ENCODE data around the gene SOX15. TPM values are rescaled to one million over a fixed set of nuclear protein-coding genes. Genes with fewer than 3 reads are reported as not detected.
A peak's percentile ranks its signal among the peaks of the same experiment; 100 is the strongest.

Gene SOX15
- total and polyA plus RNA-seq, 2 of the 13 experiments (the other 11 are each of a cell fraction or from before 2014, with no cell fraction given), result 0.07 to 0.18 TPM

DNA sequence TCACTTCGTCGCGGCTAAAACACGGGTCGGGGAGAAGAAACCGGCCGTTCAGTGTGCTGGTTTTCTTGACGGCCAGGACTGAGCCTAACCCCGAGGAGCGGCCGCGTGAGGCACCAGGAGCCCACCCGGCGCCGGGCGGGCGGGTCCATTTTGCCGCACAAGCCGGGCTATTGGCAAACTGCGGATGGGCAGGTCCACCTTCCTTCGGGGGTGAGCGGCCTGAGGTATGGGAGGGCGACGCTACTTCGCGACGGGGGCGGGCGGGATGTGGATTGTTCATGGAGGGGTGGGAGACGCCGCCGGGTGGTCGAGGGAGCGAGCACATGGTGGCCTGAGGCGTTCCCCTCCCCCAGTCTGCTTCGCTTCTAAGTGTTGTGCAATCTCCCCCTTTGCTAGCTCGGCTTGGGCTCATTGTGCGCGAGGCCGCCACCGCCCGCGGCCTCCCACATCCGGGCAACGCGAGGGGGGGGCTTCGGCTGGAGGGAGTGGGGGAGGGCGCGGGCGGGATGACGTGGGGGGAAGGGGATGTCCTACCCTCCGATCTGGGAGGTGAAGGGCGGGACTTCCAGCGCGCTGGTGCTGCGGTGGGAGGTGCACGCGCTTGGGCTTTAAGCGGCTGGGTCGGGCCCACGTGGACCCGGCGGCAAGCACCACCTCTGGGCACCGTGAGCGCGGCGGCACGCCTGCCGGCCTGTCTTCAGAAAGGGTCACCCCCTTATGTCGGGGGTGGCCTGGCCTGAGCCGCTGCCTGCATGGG is 16.4 kb downstream of the SOX15 start:
- FAIRE-seq (peak; percentile 21), ATAC-seq (peak; percentile 48), DNase-seq (ENCODE audit: low spot score) (peak; percentile 86)
- intact Hi-C loops (cut with micrococcal nuclease; ENCODE audit: unreplicated experiment), result loop anchor here (5.0 kb wide), 1 partner anchor 114 kb away; the partner anchor contains the start of genes TP53 and WRAP53
- H4K20me1 ChIP-seq (ENCODE audit: insufficient read depth, low read length), result peaks cover 51% of the 10 kb centered on the region
- ChIA-PET POLR2A (interaction anchor here (0.7 to 3.3 kb wide), 14 partner anchors 11 to 263 kb away, joined by 3 to 51 read pairs (median 7); partner anchors contain the start of genes ATP1B2, FXR2, MPDU1 and POLR2A), CTCF (ENCODE audit: low intra/inter-chr PET ratio, low total read pairs) (no interaction called here)
- BruUV-seq (replicated peaks), result no TSS peak
- H3K27ac ChIP-seq (ENCODE audit: extremely low read length, insufficient read depth, low read length), result peak overlapping the region; percentile 93
- no peak overlapping the region for H2AFZ ChIP-seq (ENCODE audit: low read length)
- peak overlapping the region; percentile 84 for H3K4me2 ChIP-seq (ENCODE audit: low read depth, low read length)
- peaks cover 44% of the 10 kb centered on the region for H3K79me2 ChIP-seq (ENCODE audit: insufficient read depth, low read length)
- in situ Hi-C loops (cut with HindIII; ENCODE audit: extremely low pct_ligation_motif_present, low pct_unique_long_range_greater_than_20kb), result loop anchor here (10.0 kb wide), 1 partner anchor 271 kb away; no protein-coding TSS in a partner anchor
- H3K9me3 ChIP-seq (ENCODE audit: low read length), result no peaks in the 10 kb centered on the region
- peaks cover 14 to 73% of the 10 kb centered on the region in 2 experiments for H3K36me3 ChIP-seq (replicated peaks in 1 of 2; ENCODE audit: control insufficient read depth in 1 of 2, insufficient read depth in 2 of 2, low read length in 2 of 2)
- H3K9ac ChIP-seq (ENCODE audit: insufficient read depth, low read depth, low read length), result peak overlapping the region; percentile 99
- peak overlapping the region; percentile 89 to 96 (median 94) for H3K4me3 ChIP-seq (replicated peaks in 1 of 3; ENCODE audit: insufficient read depth in 1 of 3, low read depth in 2 of 3, low read length in 3 of 3)
- peaks cover 58% of the 10 kb centered on the region for H3K4me1 ChIP-seq (ENCODE audit: insufficient read depth, low read length)
- WGBS (ENCODE audit: low lambda C conversion rate), result 4% methylated on average over 5 of the region's 71 CpGs
- H3K27me3 ChIP-seq (ENCODE audit: control insufficient read depth in 1 of 2, insufficient read depth in 2 of 2, low read length in 2 of 2), result no peaks in the 10 kb centered on the region; a peak in 1 of 5 replicates
- no peak for TF ChIP-seq NFRKB (IDR thresholded peaks at IDR 0.05)
- TF ChIP-seq ZNF44 (CRISPR knock-in tag; IDR thresholded peaks at IDR 0.05), result no peak
- no peak for TF ChIP-seq SRSF1 (optimal IDR thresholded peaks at IDR 0.05; ENCODE audit: low read depth, low read length)
- TF ChIP-seq ZNF772 (CRISPR knock-in tag; IDR thresholded peaks at IDR 0.05), result 0 out of 2 replicates have a peak, but pooled peaks have one; percentile 6
- 0 out of 2 replicates have a peak, but pooled peaks have one; percentile 31 for TF ChIP-seq MTF1 (CRISPR knock-in tag; IDR thresholded peaks at IDR 0.05)
- TF ChIP-seq ZBTB1 (CRISPR knock-in tag; IDR thresholded peaks at IDR 0.05; ENCODE audit: borderline replicate concordance), result no peak
- TF ChIP-seq, protein P1, sequence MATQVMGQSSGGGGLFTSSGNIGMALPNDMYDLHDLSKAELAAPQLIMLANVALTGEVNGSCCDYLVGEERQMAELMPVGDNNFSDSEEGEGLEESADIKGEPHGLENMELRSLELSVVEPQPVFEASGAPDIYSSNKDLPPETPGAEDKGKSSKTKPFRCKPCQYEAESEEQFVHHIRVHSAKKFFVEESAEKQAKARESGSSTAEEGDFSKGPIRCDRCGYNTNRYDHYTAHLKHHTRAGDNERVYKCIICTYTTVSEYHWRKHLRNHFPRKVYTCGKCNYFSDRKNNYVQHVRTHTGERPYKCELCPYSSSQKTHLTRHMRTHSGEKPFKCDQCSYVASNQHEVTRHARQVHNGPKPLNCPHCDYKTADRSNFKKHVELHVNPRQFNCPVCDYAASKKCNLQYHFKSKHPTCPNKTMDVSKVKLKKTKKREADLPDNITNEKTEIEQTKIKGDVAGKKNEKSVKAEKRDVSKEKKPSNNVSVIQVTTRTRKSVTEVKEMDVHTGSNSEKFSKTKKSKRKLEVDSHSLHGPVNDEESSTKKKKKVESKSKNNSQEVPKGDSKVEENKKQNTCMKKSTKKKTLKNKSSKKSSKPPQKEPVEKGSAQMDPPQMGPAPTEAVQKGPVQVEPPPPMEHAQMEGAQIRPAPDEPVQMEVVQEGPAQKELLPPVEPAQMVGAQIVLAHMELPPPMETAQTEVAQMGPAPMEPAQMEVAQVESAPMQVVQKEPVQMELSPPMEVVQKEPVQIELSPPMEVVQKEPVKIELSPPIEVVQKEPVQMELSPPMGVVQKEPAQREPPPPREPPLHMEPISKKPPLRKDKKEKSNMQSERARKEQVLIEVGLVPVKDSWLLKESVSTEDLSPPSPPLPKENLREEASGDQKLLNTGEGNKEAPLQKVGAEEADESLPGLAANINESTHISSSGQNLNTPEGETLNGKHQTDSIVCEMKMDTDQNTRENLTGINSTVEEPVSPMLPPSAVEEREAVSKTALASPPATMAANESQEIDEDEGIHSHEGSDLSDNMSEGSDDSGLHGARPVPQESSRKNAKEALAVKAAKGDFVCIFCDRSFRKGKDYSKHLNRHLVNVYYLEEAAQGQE (IDR thresholded peaks at IDR 0.05; ENCODE audit: borderline replicate concordance in 1 of 2, low read depth in 1 of 2, low read length in 2 of 2), result no peak; a peak in 1 of 4 replicates
- peak; percentile 49; the same call in 1 of the 2 replicates for TF ChIP-seq ELF3 (CRISPR knock-in tag; IDR thresholded peaks at IDR 0.05)
- TF ChIP-seq, protein P2, sequence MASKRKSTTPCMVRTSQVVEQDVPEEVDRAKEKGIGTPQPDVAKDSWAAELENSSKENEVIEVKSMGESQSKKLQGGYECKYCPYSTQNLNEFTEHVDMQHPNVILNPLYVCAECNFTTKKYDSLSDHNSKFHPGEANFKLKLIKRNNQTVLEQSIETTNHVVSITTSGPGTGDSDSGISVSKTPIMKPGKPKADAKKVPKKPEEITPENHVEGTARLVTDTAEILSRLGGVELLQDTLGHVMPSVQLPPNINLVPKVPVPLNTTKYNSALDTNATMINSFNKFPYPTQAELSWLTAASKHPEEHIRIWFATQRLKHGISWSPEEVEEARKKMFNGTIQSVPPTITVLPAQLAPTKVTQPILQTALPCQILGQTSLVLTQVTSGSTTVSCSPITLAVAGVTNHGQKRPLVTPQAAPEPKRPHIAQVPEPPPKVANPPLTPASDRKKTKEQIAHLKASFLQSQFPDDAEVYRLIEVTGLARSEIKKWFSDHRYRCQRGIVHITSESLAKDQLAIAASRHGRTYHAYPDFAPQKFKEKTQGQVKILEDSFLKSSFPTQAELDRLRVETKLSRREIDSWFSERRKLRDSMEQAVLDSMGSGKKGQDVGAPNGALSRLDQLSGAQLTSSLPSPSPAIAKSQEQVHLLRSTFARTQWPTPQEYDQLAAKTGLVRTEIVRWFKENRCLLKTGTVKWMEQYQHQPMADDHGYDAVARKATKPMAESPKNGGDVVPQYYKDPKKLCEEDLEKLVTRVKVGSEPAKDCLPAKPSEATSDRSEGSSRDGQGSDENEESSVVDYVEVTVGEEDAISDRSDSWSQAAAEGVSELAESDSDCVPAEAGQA (IDR thresholded peaks at IDR 0.05; ENCODE audit: low read depth), result peak; percentile 48; the same call in 1 of the 2 replicates
- TF ChIP-seq, protein P2 (CRISPR knock-in tag; IDR thresholded peaks at IDR 0.05; ENCODE audit: borderline replicate concordance), result peak; percentile 76; the same call in 1 of the 2 replicates
- no peak for TF ChIP-seq ZNF3 (CRISPR knock-in tag; IDR thresholded peaks at IDR 0.05)
- TF ChIP-seq, protein P3, sequence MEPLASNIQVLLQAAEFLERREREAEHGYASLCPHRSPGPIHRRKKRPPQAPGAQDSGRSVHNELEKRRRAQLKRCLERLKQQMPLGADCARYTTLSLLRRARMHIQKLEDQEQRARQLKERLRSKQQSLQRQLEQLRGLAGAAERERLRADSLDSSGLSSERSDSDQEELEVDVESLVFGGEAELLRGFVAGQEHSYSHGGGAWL (CRISPR knock-in tag; IDR thresholded peaks at IDR 0.05), result peak; percentile 89
- TF ChIP-seq KLF12 (CRISPR knock-in tag; IDR thresholded peaks at IDR 0.05; ENCODE audit: borderline replicate concordance), result peak; percentile 37; the same call in 1 of the 2 replicates

All from HepG2 (cell line).